Fibroblast of mammary gland (primary cell): ENCODE measurements around the gene PBX1.
A peak's percentile ranks its signal among the peaks of the same experiment; 100 is the strongest.

Source experiments
- DNase-seq: peaks from one replicate; pipeline ENCODE4 v3.0.0-alpha.2; 2010; ENCODE audit warnings: low read depth
- H3K4me3 ChIP-seq: 2 replicates; pipeline ENCODE4 v1.5.1; 2011; ENCODE audit warnings: low read depth, mild to moderate bottlenecking, low read length, moderate library complexity; ENCODE audit not compliant: control insufficient read depth
- CTCF ChIP-seq: conservative IDR thresholded peaks from 2 replicates; pipeline ENCODE4 v1.5.1; 2011; ENCODE audit warnings: low read depth, low read length, inconsistent platforms; ENCODE audit not compliant: control insufficient read depth, insufficient read depth

Gene PBX1

DNA sequence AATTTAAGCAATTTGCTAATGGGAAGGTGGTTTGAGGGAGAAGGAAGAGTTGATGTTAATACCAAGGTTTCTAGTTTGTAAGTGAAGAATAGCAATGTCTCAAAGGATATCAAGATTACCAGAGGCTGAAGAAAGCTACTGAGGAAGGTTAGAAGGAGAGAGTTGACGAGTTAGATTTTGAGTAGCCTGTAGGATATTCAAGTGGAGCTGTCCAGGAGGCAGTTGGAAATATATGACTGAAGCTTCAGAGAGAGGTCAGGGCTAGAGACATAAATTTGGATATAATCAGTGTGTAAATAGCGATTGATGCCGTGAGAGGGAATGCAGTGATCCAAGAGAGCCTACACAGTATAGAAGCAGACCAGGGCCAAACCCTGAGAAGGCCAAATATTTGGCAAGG lies 48.4 kb downstream of the PBX1 start:
- no peak for DNase-seq
- TF ChIP-seq CTCF, result no peak
- H3K4me3 ChIP-seq, result no peak overlapping the region

DNA sequence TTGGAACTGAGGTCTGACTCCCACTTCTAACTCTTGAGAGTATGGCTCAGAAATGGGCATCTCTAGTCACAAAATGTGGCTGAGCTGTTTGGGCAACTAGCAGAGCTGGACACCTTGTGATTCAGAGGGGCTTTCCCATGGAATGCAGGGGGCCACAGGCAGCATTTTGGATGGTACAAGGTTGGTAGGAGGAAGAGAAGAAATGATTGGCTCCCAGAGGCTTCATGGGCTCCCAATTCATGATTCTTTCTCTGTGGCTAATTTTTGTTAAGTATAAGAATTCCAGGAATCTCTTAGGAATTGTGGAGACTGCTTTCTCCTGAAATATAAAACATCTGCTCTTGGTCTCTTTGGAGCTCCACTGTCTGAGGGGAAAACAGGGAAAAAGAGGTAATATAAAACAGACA lies 49.7 kb downstream of the PBX1 start:
- no peak overlapping the region for H3K4me3 ChIP-seq
- peak; percentile 26 for DNase-seq
- TF ChIP-seq CTCF, result no peak

GRCh38 chr1:164609089-164609488 lies 50.1 kb downstream of the PBX1 start:
- TF ChIP-seq CTCF, result no peak
- DNase-seq, result no peak
- H3K4me3 ChIP-seq, result no peak overlapping the region

DNA sequence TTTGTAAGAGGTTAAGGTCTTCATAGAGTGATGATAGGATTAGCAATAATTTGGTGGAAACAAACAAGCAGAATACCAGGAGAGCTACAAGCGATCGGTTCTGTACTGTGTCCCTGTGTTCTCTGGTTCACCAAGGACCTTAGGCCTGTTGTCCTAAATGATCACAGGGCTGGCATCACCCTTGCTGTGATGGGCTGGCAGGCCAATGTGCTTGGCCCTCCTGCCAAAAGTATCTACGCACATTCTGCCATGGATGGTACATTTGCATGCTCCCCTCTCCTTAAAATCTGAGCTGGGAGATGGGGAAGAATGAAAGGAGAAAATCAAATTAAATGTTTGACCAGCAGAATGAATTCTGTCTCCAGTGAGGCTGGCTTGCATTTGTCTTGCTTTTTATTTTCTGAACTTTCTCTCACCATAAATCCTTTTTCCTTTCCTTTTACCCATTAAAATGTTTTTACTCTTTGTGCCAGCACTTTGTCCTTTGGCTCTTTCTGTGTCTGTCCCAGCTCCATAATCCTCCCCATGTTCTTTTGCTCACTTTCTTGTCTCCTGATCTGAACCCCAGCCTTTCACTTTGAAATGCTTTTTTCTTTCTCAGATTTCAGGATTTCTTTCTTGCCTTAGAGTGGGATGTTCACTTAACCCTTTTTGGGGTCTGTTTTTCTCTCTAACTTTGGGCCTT lies 51.7 kb downstream of the PBX1 start:
- no peak overlapping the region for H3K4me3 ChIP-seq
- TF ChIP-seq CTCF, result no peak
- DNase-seq, result no peak

- TF ChIP-seq CTCF, result no peak
- DNase-seq, result peak; percentile 66
- no peak overlapping the region for H3K4me3 ChIP-seq
Observed at GRCh38 chr1:164611754-164612642, 53.0 kb downstream of the PBX1 start.

DNA sequence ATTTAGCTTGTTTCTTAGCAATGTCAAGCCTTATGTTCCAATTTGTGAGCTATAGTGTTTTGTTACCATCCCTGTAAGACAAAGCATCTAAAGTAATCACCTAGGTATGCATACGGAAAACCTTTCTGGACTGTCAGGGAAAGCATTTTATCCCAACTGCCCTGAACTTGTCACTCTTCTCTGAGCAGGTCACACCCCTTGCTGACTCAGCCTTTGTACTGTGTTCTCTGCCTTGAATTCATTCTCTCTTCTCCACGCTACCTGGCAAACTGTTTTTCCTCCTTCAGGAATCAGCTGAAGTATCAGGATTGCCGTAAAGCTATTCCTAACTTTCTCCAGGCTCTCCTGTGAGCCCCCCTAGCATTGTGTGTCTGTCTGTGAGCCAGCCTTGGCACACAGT lies 54.2 kb downstream of the PBX1 start:
- no peak overlapping the region for H3K4me3 ChIP-seq
- DNase-seq, result peak; percentile 45
- no peak for TF ChIP-seq CTCF
